Stimulated activated naive CD4-positive, alpha-beta T cell treated with Interleukin-2 at 50 U/mL for 16 hours (primary cell): ENCODE results near the gene HAAO.

Experiments
- DNase-seq: peaks from one replicate; lab custom pipeline; 2025; lab: John Stamatoyannopoulos, UW

HAAO gene

GRCh38 chr2:42793334-42794270 lies 1.2 kb upstream of the HAAO start:
- DNase-seq, result no peak

GRCh38 chr2:42792087-42792582 lies 248 bp downstream of the HAAO start:
- no peak for DNase-seq

- DNase-seq, result no peak
Measured at GRCh38 chr2:42791606-42792005, 777 bp downstream of the HAAO start.

- no peak for DNase-seq
Measured at GRCh38 chr2:42789751-42790150, 2.6 kb downstream of the HAAO start.

- no peak for DNase-seq
Measured at GRCh38 chr2:42788882-42789281, 3.5 kb downstream of the HAAO start.

- no peak for DNase-seq
Measured at GRCh38 chr2:42788478-42788793, 3.9 kb downstream of the HAAO start.

GRCh38 chr2:42787788-42788477 lies 4.5 kb downstream of the HAAO start:
- no peak for DNase-seq

GRCh38 chr2:42787424-42787787 lies 5.0 kb downstream of the HAAO start:
- DNase-seq, result no peak

GRCh38 chr2:42786561-42787345 lies 5.6 kb downstream of the HAAO start:
- no peak for DNase-seq

GRCh38 chr2:42784204-42784880 lies 8.0 kb downstream of the HAAO start:
- DNase-seq, result no peak

- no peak for DNase-seq
Measured at GRCh38 chr2:42783511-42783910, 8.9 kb downstream of the HAAO start.

GRCh38 chr2:42781181-42781580 lies 11.2 kb downstream of the HAAO start:
- no peak for DNase-seq

GRCh38 chr2:42777883-42778805 lies 14.2 kb downstream of the HAAO start:
- no peak for DNase-seq

- no peak for DNase-seq
Measured at GRCh38 chr2:42775810-42776209, 16.6 kb downstream of the HAAO start.

- no peak for DNase-seq
Measured at GRCh38 chr2:42775186-42775585, 17.2 kb downstream of the HAAO start.

- DNase-seq, result no peak
Measured at GRCh38 chr2:42771546-42772153, 20.7 kb downstream of the HAAO start.

GRCh38 chr2:42770288-42771131 lies 21.9 kb downstream of the HAAO start:
- no peak for DNase-seq

- DNase-seq, result no peak
Measured at GRCh38 chr2:42769583-42770287, 22.6 kb downstream of the HAAO start.
